ENCODE data around the gene FHIP1B.

GRCh38 chr11:6205366-6205765 lies 29.1 kb downstream of the FHIP1B start, which contains the start of gene C11orf42:
- TF ChIP-seq CTCF (optimal IDR thresholded peaks at IDR 0.05 in 1 of 3, IDR thresholded peaks at IDR 0.05 in 1 of 3, conservative IDR thresholded peaks at IDR 0.05 in 1 of 3; ENCODE audit: extremely low read depth in 1 of 3, insufficient read depth in 2 of 3, low read length in 3 of 3) (no peak), EZH2 (IDR thresholded peaks at IDR 0.05; ENCODE audit: low read length) (no peak)

Measured in keratinocyte (primary cell).